ENCODE measurements around the gene GYPA.
"Not testable (repeated sequence)": the region's sequence is repeated elsewhere in the genome, so short reads cannot be mapped to it uniquely, and the experiment has no call there.

The GYPA gene

DNA sequence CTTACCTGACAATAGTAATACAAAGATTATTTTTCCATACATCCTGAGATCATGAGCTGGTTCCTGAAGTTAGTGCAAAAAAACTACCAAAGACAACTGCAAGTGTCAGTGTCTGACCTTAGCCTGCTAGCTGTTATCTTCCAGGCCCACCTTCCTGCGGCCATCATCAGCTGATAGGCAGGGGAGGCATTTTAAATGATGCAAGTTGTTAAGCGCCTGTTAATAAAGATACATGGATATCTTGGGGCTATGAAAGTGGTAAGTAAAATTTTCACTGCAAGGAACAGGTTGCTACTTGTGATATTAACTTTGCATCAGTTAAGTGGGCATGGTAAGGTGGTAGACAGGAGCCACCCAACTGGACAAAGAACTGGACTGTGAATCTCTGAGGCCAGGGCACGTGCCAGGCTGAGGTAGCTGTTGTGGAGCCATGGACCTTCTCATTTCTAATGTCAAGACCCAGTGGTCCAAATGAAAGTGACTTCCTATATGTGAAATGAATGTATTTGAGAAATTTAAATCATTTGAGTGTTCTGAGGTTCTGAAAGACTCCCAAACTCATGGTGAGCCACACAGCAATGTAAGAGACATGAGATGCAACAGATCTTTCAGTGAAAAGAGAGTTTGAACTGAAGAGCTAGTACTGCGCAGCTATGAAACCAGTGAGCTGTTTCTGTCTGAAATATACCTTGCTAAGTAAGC lies at the start of gene GYPA:
GYPA (minus strand) TSS at position 125 of the 702 bp plus-strand sequence; CDS start at position 42, 83 bp downstream.
- not testable (repeated sequence) for H3K4me3 ChIP-seq (ENCODE audit: low read length); H3K27ac ChIP-seq (ENCODE audit: low read length); H3K36me3 ChIP-seq (ENCODE audit: control insufficient read depth, insufficient read depth, low read length); H3K4me1 ChIP-seq (ENCODE audit: control insufficient read depth, insufficient read depth, low read length); H3K9me3 ChIP-seq (ENCODE audit: control insufficient read depth, insufficient read depth, low read length); H3K27me3 ChIP-seq (ENCODE audit: control insufficient read depth, insufficient read depth, low read length); DNase-seq (ENCODE audit: low read depth, low spot score)
- no CpG with 5 or more reads among the region's 4 CpGs for WGBS (ENCODE audit: insufficient coverage, insufficient read length)

DNA sequence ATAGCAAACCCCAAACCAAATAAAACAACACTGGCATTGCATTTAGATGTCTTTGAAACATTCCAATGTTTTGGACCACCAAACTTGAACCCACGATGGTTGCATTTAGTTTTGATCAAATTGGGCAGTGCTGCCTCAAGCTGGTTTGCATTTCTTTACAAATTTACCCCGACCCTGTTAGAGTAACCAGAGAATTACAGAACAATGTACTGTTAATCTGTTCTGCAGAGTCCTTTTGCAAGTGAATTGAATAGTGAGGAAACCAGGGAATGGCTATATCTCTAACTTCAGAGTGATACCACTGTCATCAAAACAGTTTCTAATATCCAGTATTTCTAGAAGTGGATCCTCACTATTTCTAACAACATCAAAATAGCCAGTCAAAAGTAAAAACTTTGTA lies 49.5 kb upstream of the GYPA start:
- no CpG with 5 or more reads among the region's 2 CpGs for WGBS (ENCODE audit: insufficient coverage, insufficient read length)
- Histone ChIP-seq H3K9me3 (ENCODE audit: control insufficient read depth, insufficient read depth, low read length) (no peaks in the 10 kb centered on the region), H3K27me3 (ENCODE audit: control insufficient read depth, insufficient read depth, low read length) (no peaks in the 10 kb centered on the region), H3K27ac (ENCODE audit: low read length) (no peak overlapping the region), H3K36me3 (ENCODE audit: control insufficient read depth, insufficient read depth, low read length) (no peaks in the 10 kb centered on the region), H3K4me1 (ENCODE audit: control insufficient read depth, insufficient read depth, low read length) (no peaks in the 10 kb centered on the region), H3K4me3 (ENCODE audit: low read length) (no peak overlapping the region)
- no peak for DNase-seq (ENCODE audit: low read depth, low spot score)

DNA sequence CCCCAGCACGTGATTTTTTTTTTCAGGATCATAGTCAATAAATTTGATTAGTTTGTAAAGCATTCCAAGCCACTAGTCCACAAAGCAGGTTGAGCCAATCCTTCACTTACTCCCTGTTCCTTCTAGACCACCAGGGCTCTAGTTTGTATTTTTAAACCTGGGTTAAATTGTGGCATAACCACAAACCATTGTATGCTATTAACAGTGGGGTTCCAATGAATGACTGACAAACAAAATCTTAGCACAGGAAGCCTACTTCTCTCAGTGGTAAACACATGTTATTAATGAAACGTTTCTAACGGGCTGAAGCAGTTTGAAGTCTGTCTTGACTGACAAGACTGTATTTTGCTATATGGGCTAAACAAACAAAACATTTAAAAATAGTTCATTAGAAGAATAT lies 48.6 kb upstream of the GYPA start:
- Histone ChIP-seq H3K9me3 (ENCODE audit: control insufficient read depth, insufficient read depth, low read length) (no peaks in the 10 kb centered on the region), H3K27me3 (ENCODE audit: control insufficient read depth, insufficient read depth, low read length) (no peaks in the 10 kb centered on the region), H3K4me3 (ENCODE audit: low read length) (no peak overlapping the region), H3K4me1 (ENCODE audit: control insufficient read depth, insufficient read depth, low read length) (no peaks in the 10 kb centered on the region), H3K27ac (ENCODE audit: low read length) (no peak overlapping the region), H3K36me3 (ENCODE audit: control insufficient read depth, insufficient read depth, low read length) (no peaks in the 10 kb centered on the region)
- no CpG with 5 or more reads among the region's 3 CpGs for WGBS (ENCODE audit: insufficient coverage, insufficient read length)
- no peak for DNase-seq (ENCODE audit: low read depth, low spot score)

DNA sequence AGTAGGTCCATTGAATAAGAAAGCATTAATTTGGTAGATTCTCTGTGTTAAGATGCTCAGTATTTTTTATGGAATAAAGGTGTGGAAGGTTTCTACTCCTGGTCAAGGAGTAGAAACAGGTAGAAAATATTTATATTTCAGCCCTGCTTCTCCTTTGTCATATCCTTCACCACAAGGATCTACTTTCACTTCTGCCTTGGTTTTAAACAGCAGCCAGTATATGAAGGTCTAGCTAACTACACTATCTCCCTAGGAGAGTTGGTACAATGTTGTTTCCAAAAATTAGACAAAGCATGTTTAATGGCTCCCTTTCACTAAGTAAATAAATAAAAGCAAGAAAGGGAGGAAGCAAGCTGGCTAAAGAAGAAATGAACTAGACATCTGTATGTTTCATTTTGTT lies 44.6 kb upstream of the GYPA start:
- H3K36me3 ChIP-seq (ENCODE audit: control insufficient read depth, insufficient read depth, low read length), result no peaks in the 10 kb centered on the region
- DNase-seq (ENCODE audit: low read depth, low spot score), result no peak

DNA sequence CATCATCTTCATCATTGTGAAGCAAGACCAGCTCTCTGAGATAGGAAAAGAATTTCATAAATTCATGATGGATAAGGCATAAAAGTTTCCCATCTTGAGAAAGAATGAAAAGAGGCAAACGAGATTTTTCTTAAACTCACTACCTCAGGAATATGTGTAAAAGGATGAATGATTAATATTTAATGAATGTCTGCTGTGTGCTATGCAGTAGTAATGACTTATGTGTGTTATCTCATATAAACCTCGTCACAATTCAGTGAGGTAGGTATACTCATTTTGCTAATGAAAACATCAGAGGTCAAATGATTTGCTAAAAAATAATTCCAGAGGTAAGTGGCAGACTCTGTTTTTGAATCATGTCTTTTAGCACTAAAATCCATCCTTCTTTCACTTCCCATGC lies 42.6 kb upstream of the GYPA start:
- no peaks in the 10 kb centered on the region for H3K4me1 ChIP-seq (ENCODE audit: control insufficient read depth, insufficient read depth, low read length)
- H3K27me3 ChIP-seq (ENCODE audit: control insufficient read depth, insufficient read depth, low read length), result no peaks in the 10 kb centered on the region
- H3K36me3 ChIP-seq (ENCODE audit: control insufficient read depth, insufficient read depth, low read length), result no peaks in the 10 kb centered on the region
- no peak overlapping the region for H3K27ac ChIP-seq (ENCODE audit: low read length)
- H3K9me3 ChIP-seq (ENCODE audit: control insufficient read depth, insufficient read depth, low read length), result no peaks in the 10 kb centered on the region
- no CpG with 5 or more reads among the region's 2 CpGs for WGBS (ENCODE audit: insufficient coverage, insufficient read length)
- no peak for DNase-seq (ENCODE audit: low read depth, low spot score)
- H3K4me3 ChIP-seq (ENCODE audit: low read length), result no peak overlapping the region

More for the DNA sequence above, 44.6 kb upstream of the GYPA start:
- H3K9me3 ChIP-seq (ENCODE audit: control insufficient read depth, insufficient read depth, low read length), result no peaks in the 10 kb centered on the region
- no peaks in the 10 kb centered on the region for H3K4me1 ChIP-seq (ENCODE audit: control insufficient read depth, insufficient read depth, low read length)
- H3K27me3 ChIP-seq (ENCODE audit: control insufficient read depth, insufficient read depth, low read length), result no peaks in the 10 kb centered on the region
- H3K27ac ChIP-seq (ENCODE audit: low read length), result no peak overlapping the region
- no peak overlapping the region for H3K4me3 ChIP-seq (ENCODE audit: low read length)

DNA sequence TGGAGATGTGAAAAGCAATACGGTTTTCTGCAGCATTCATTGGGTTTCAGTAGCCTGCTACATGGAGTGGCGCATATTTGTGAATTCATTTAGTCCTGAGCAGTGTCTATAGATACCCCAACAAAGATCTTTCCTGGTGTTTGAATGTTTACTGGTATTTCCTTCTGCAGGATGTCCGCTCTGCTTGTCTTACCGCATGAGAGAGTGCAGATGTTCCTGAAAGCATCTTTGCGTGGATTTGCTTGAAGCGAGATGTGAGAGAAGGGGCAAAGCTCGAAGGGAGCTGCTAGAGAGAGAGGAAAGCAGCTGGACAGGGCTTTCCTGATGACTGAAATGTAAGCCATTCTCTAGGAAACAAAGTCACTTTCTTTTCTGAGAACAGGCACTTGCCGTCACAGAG lies 40.9 kb upstream of the GYPA start:
- no peak for DNase-seq (ENCODE audit: low read depth, low spot score)
- no peak overlapping the region for H3K27ac ChIP-seq (ENCODE audit: low read length)
- no peaks in the 10 kb centered on the region for H3K36me3 ChIP-seq (ENCODE audit: control insufficient read depth, insufficient read depth, low read length)
- H3K4me3 ChIP-seq (ENCODE audit: low read length), result no peak overlapping the region
- H3K4me1 ChIP-seq (ENCODE audit: control insufficient read depth, insufficient read depth, low read length), result no peaks in the 10 kb centered on the region
- H3K27me3 ChIP-seq (ENCODE audit: control insufficient read depth, insufficient read depth, low read length), result no peaks in the 10 kb centered on the region
- H3K9me3 ChIP-seq (ENCODE audit: control insufficient read depth, insufficient read depth, low read length), result no peaks in the 10 kb centered on the region
- WGBS (ENCODE audit: insufficient coverage, insufficient read length), result no CpG with 5 or more reads among the region's 8 CpGs

DNA sequence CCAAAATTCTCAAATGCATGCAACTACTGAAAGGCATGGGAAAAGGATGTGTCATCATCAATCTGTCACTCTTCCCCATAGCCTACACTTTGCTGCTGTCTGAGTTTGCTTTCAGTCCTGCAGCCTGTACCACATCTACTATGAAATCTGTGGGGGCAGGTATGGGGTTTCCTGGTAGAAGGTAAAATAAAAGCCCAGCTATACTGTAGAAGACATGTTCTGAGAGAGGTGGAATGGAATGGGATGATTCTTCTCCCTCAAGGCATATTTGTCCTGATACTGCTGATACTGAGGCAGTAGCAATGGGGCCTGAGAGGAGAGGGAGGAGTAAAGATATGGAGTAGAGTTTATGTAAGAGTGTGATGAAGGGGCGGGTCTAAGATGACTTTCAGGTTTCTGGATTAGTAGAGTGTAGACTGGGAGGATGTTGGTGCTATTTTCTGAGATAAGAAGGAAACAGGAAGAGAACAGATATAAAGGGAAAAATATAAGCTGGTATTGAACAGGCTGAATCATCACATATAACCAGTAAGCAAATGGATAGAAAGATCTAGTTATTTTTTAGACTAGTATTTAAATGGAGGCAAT lies 38.7 kb upstream of the GYPA start:
- no peak for DNase-seq (ENCODE audit: low read depth, low spot score)
- no peak overlapping the region for H3K4me3 ChIP-seq (ENCODE audit: low read length)
- no peaks in the 10 kb centered on the region for H3K9me3 ChIP-seq (ENCODE audit: control insufficient read depth, insufficient read depth, low read length)
- no peaks in the 10 kb centered on the region for H3K27me3 ChIP-seq (ENCODE audit: control insufficient read depth, insufficient read depth, low read length)
- H3K4me1 ChIP-seq (ENCODE audit: control insufficient read depth, insufficient read depth, low read length), result no peaks in the 10 kb centered on the region
- no peaks in the 10 kb centered on the region for H3K36me3 ChIP-seq (ENCODE audit: control insufficient read depth, insufficient read depth, low read length)
- WGBS (ENCODE audit: insufficient coverage, insufficient read length), result 100% methylated on average over 1 of the region's 1 CpG
- H3K27ac ChIP-seq (ENCODE audit: low read length), result no peak overlapping the region

DNA sequence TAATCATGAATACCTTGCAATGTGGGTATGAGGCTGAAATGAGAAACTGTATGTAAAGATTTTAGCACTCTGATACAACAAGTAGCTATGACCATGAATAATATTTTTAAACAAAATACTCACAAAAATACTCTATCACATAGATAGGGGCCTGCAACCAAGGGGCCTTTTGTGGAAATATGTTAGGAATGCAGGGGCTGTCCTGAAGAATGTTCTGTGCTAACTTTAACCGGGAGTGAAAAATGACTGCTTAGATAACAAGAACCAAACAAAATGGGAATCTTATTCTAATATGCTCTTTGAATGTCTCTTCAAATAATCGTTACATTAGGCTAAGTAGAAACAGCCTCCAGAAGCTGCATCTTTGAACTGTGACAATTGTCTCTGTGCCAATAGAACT lies 37.9 kb upstream of the GYPA start:
- WGBS (ENCODE audit: insufficient coverage, insufficient read length), result no CpG with 5 or more reads among the region's 2 CpGs
- no peak overlapping the region for H3K4me3 ChIP-seq (ENCODE audit: low read length)
- DNase-seq (ENCODE audit: low read depth, low spot score), result no peak

DNA sequence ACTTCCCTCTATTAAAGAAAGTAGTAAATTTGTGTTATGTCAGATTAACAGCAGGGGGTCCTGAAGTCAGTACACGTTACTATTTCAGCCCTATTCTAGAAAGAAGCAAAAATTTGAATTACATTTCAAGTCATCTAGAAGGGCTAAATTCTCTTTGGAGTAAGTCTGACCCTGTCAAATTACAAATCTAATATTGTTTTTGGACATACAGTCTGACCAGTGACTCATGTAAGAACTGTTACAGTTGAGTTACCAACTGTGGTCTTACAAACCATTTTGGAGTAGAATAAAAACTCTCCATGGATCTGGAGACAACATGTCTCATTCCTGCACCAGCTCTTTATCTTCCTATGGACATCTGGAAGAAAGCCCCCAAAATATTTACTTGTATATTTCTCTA lies 36.0 kb upstream of the GYPA start:
- no CpG with 5 or more reads among the region's 1 CpG for WGBS (ENCODE audit: insufficient coverage, insufficient read length)
- no peak for DNase-seq (ENCODE audit: low read depth, low spot score)
- H3K36me3 ChIP-seq (ENCODE audit: control insufficient read depth, insufficient read depth, low read length), result no peaks in the 10 kb centered on the region
- no peak overlapping the region for H3K4me3 ChIP-seq (ENCODE audit: low read length)
- H3K27ac ChIP-seq (ENCODE audit: low read length), result no peak overlapping the region
- H3K4me1 ChIP-seq (ENCODE audit: control insufficient read depth, insufficient read depth, low read length), result no peaks in the 10 kb centered on the region
- no peaks in the 10 kb centered on the region for H3K27me3 ChIP-seq (ENCODE audit: control insufficient read depth, insufficient read depth, low read length)
- H3K9me3 ChIP-seq (ENCODE audit: control insufficient read depth, insufficient read depth, low read length), result no peaks in the 10 kb centered on the region

More for the DNA sequence above, 37.9 kb upstream of the GYPA start:
- no peaks in the 10 kb centered on the region for H3K9me3 ChIP-seq (ENCODE audit: control insufficient read depth, insufficient read depth, low read length)
- H3K36me3 ChIP-seq (ENCODE audit: control insufficient read depth, insufficient read depth, low read length), result no peaks in the 10 kb centered on the region
- no peaks in the 10 kb centered on the region for H3K27me3 ChIP-seq (ENCODE audit: control insufficient read depth, insufficient read depth, low read length)
- H3K4me1 ChIP-seq (ENCODE audit: control insufficient read depth, insufficient read depth, low read length), result no peaks in the 10 kb centered on the region
- H3K27ac ChIP-seq (ENCODE audit: low read length), result no peak overlapping the region

DNA sequence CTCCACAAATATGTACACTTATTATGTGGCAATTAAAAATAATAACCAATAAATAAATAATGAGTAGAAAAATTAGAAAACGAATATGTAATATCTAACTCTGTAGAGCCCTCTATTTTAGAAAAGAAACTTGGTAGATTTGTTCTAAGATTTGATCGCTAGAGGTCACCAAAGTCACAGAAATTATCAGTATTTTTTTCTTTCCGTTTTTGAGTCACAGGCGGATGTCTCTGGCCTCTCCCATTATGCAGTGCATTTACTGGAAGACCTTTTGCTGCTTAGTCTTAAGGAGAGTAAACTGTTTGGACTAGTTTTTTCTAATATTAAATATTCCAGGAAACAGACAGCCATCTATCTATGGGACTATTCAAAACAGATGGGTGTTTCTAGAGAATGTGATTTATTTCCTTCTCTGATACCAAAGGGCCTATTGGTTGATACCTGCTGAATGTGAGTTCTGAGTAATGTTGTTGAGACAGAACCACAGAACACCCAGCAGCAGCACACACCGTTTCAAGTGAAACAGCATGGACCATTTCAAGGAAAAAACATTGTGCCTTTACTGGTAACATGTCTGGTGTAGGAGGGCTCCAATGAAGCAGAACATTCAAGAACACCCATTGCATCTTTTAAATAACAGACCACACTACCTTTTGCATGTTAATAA lies 34.0 kb upstream of the GYPA start:
- Histone ChIP-seq H3K27me3 (ENCODE audit: control insufficient read depth, insufficient read depth, low read length) (no peaks in the 10 kb centered on the region), H3K9me3 (ENCODE audit: control insufficient read depth, insufficient read depth, low read length) (no peaks in the 10 kb centered on the region), H3K36me3 (ENCODE audit: control insufficient read depth, insufficient read depth, low read length) (no peaks in the 10 kb centered on the region), H3K4me3 (ENCODE audit: low read length) (no peak overlapping the region), H3K4me1 (ENCODE audit: control insufficient read depth, insufficient read depth, low read length) (no peaks in the 10 kb centered on the region), H3K27ac (ENCODE audit: low read length) (no peak overlapping the region)
- no peak for DNase-seq (ENCODE audit: low read depth, low spot score)
- WGBS (ENCODE audit: insufficient coverage, insufficient read length), result no CpG with 5 or more reads among the region's 5 CpGs
